Pancreas (tissue), 10 donors: Measurements from ENCODE around the gene SRP68. TPM values are rescaled to one million over a fixed set of nuclear protein-coding genes. Genes with fewer than 3 reads are reported as not detected.
"Not testable (repeated sequence)": the region's sequence is repeated elsewhere in the genome, so short reads cannot be mapped to it uniquely, and the experiment has no call there.

Experiments used
- ATAC-seq, 4 donors: fragments of 200-7000 bp; cut with Tn5 transposase; one replicate each; pipeline versions ENCODE4 v1.8.0 to v1.9.1; 2020; ENCODE audit warnings: mild to moderate bottlenecking in 4 of 4, moderate library complexity in 4 of 4
- DNase-seq, 6 donors: peaks; one replicate each; pipeline ENCODE4 v3.0.0-alpha.2; 2020
- FAIRE-seq: peaks from 2 replicates; lab custom pipeline; 2012; peaks lifted over from hg19 to GRCh38; lab: Jason Lieb, UNC
- H3K27ac ChIP-seq, 4 donors: fragments of 200-600 bp; sonication (generic); 1 replicate in 3 of 4; 2 replicates in 1 of 4; pipeline versions ENCODE4 v1.5.0 to v1.8.0; 2020
- H3K27me3 ChIP-seq, 4 donors: fragments of 200-600 bp; one replicate each; pipeline ENCODE4 v1.8.0; 2021
- H3K36me3 ChIP-seq, 3 donors: fragments of 200-600 bp; sonication (generic) in 1 of 3; one replicate each; pipeline versions ENCODE4 v1.5.0 to v1.8.0; 2020 to 2021
- H3K4me1 ChIP-seq, 3 donors: fragments of 200-600 bp; one replicate each; pipeline ENCODE4 v1.8.0; 2021
- H3K4me3 ChIP-seq, 4 donors: fragments of 200-600 bp; sonication (generic) in 2 of 4; one replicate each; pipeline versions ENCODE4 v1.5.0 to v1.8.0; 2020 to 2021
- H3K9me3 ChIP-seq, 4 donors: fragments of 200-600 bp; one replicate each; pipeline ENCODE4 v1.8.0; 2021
- WGBS, 2 donors: extraction: QIAGEN DNeasy Blood & Tissue Kit; methylation state at CpG; one replicate each; pipeline ENCODE4 v1.1.7; 2013; 5-methylcytosine and 5-hydroxymethylcytosine counted together
- intact Hi-C, 3 donors: fragments of 100-400 bp; cut with DNase I; formaldehyde crosslinking; loops; one replicate each; pipeline versions ENCODE4 v1.11.1 to v1.14.2; 2022
- polyA plus RNA-seq, 2 donors: library from polyadenylated mRNA; stranded (reverse); fragments of 200-250 nt; gene quantifications; one replicate each; pipeline ENCODE4 v1.2.3, GENCODE V29; 2013
- total RNA-seq, 6 donors: library from RNA; stranded (reverse); fragmentation: NEBNext Ultra II Directional in 4 of 6; extraction: Animal tissue kit (Norgen Biotek cat#: 25700) in 4 of 6; gene quantifications; one replicate each; pipeline versions ENCODE4 v1.2.1 to v1.2.4, GENCODE V29; 2021 to 2023
- TF ChIP-seq, protein P1 (sequence below), 4 donors: fragments of 200-600 bp; sonication (generic) in 3 of 4; IDR thresholded peaks; one replicate each; pipeline versions ENCODE4 v1.5.0 to v1.8.0; 2021; ENCODE audit warnings: antibody characterized with exemption in 4 of 4
- donor health status: healthy with polysubstance abuse.
- donor health status: DM: no; HTN: no; CAD: no; lungs with moderate emphysema.
- donor health status: DM: no; HTN: no; CAD: no.
- donor health status: control.
- donor health status: control.
- donor health status: Bipolar disorder and iron deficiency.
- donor health status: DM: yes; HTN: yes; CAD: no.
- donor health status: DM: no; HTN: no; CAD: no.
- donor health status: DM: no; HTN: no; CAD: no.
- donor health status: DM: yes; HTN: yes; CAD: no.

Gene SRP68
- total and polyA plus RNA-seq, 8 donors = 32.2 to 74.6 (median 48.0) TPM

DNA sequence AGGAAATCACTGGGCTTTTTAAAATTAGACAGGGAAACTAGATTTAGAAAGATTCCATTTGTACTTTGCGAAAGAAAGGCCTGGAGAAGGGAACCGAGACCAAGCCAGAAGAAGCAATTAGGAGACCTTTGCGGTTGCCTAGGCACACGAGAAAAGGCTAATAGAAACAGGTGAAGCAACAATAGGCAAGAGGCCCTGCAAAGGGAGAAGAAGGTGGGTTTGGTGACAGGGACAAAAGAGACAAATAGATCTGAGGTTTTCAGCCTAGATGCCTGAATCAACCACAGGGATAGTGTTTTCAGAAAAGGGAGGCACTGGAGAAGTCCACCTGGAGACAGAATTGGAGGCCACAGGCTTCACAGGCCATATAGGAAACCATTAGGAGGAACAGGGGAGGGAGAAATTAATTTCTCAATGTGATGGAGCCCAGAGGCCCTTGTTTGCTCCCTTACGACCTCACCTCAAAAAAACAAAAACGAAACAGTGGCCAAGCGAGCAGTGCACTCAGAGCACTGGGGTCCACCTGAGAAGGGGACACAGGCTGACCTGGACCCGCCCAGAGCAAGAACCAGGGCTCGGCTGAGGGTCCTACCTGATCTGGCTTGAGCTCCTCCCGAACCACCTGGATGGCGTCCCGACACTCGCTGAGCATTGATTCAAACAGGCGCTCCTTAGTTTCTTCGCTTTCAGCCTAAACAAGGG lies 22.3 kb downstream of the SRP68 start:
- H3K36me3 ChIP-seq = peaks cover 4 to 68% (median 31%) of the 10 kb centered on the region in 3 donors
- TF ChIP-seq, protein P1, sequence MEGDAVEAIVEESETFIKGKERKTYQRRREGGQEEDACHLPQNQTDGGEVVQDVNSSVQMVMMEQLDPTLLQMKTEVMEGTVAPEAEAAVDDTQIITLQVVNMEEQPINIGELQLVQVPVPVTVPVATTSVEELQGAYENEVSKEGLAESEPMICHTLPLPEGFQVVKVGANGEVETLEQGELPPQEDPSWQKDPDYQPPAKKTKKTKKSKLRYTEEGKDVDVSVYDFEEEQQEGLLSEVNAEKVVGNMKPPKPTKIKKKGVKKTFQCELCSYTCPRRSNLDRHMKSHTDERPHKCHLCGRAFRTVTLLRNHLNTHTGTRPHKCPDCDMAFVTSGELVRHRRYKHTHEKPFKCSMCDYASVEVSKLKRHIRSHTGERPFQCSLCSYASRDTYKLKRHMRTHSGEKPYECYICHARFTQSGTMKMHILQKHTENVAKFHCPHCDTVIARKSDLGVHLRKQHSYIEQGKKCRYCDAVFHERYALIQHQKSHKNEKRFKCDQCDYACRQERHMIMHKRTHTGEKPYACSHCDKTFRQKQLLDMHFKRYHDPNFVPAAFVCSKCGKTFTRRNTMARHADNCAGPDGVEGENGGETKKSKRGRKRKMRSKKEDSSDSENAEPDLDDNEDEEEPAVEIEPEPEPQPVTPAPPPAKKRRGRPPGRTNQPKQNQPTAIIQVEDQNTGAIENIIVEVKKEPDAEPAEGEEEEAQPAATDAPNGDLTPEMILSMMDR (IDR thresholded peaks at IDR 0.05) = no peak
- no peaks in the 10 kb centered on the region for H3K27me3 ChIP-seq
- H3K4me1 ChIP-seq = peaks cover 0 to 7% (median 0%) of the 10 kb centered on the region in 3 donors
- peak overlapping the region in 1 of 4 donors; percentile 18 for H3K27ac ChIP-seq
- H3K4me3 ChIP-seq = no peak overlapping the region
- WGBS, 2 donors = 90 to 95% methylated on average over 15 of the region's 15 CpGs
- DNase-seq = no peak
- no peaks in the 10 kb centered on the region for H3K9me3 ChIP-seq
- intact Hi-C loops = no loop called here
- no peak for ATAC-seq
- no peak for FAIRE-seq

GRCh38 chr17:76049239-76049638 lies 23.1 kb downstream of the SRP68 start:
- ATAC-seq (no peak), DNase-seq (no peak), FAIRE-seq (no peak)
- TF ChIP-seq, protein P1 (IDR thresholded peaks at IDR 0.05) = no peak
- no peak overlapping the region for H3K4me3 ChIP-seq
- intact Hi-C loops = no loop called here
- peaks cover 4 to 70% (median 38%) of the 10 kb centered on the region in 3 donors for H3K36me3 ChIP-seq
- H3K9me3 ChIP-seq = no peaks in the 10 kb centered on the region
- no peak overlapping the region for H3K27ac ChIP-seq
- 92% methylated on average over 3 of the region's 3 CpGs for WGBS, 2 donors
- H3K27me3 ChIP-seq = no peaks in the 10 kb centered on the region
- peaks cover 0 to 7% (median 0%) of the 10 kb centered on the region in 3 donors for H3K4me1 ChIP-seq

DNA sequence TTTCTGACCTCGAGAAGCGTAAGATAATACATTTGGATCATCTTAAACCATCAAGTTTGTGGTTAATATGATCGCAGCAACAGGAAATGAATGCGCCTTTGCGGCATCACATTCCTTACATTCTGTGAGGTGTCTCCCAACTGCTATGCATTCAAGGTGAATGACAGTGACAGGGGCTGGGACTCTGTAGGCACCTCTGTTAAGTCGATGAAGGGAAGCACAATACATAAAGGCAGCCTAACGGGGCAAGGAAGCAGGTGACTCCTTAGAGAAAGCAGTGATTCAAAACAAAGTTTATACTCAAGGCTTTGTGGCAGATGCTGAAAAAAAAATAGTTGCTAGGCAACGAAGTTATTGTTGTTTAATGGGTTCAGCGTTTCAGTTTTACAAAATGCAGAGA lies 23.6 kb downstream of the SRP68 start:
- DNase-seq = no peak
- WGBS, 2 donors = 82 to 85% methylated on average over 9 of the region's 9 CpGs
- TF ChIP-seq, protein P1 (IDR thresholded peaks at IDR 0.05) = no peak

GRCh38 chr17:76048025-76048605 lies 24.2 kb downstream of the SRP68 start:
- DNase-seq = no peak
- Histone ChIP-seq H3K9me3 (no peaks in the 10 kb centered on the region), H3K27me3 (no peaks in the 10 kb centered on the region), H3K27ac (no peak overlapping the region), H3K36me3 (peaks cover 4 to 74% (median 50%) of the 10 kb centered on the region in 3 donors), H3K4me3 (no peak overlapping the region), H3K4me1 (peaks cover 0 to 7% (median 0%) of the 10 kb centered on the region in 3 donors)
- WGBS, 2 donors = 82 to 88% methylated on average over 9 of the region's 9 CpGs
- no peak for ATAC-seq
- TF ChIP-seq, protein P1 (IDR thresholded peaks at IDR 0.05) = no peak
- intact Hi-C loops = no loop called here
- no peak for FAIRE-seq

More for the DNA sequence above, 23.6 kb downstream of the SRP68 start:
- H3K27ac ChIP-seq = no peak overlapping the region
- FAIRE-seq (no peak), ATAC-seq (no peak)
- peaks cover 4 to 70% (median 44%) of the 10 kb centered on the region in 3 donors for H3K36me3 ChIP-seq
- H3K27me3 ChIP-seq = no peaks in the 10 kb centered on the region
- no peak overlapping the region for H3K4me3 ChIP-seq
- no peaks in the 10 kb centered on the region for H3K9me3 ChIP-seq
- intact Hi-C loops = no loop called here
- peaks cover 0 to 7% (median 0%) of the 10 kb centered on the region in 3 donors for H3K4me1 ChIP-seq

DNA sequence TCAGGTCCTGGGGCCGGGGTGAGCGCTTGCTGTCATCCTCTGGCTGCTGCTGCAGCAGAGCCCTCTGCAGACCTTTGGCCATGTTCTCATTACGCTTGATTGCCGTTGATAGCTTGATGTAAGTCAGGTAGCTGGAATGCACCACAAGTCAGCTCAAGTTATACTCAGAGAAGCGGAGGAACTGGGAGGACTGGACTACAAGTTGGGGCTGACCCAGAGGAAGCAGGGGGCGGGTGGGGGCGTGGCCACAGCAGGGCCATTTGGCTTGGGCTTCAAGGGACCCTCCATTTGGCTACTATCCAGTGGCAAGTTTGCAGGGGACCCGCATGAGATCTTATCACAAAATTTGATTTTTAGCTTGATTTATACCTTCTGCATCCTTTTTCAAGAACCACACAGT lies 26.3 kb downstream of the SRP68 start:
- FAIRE-seq (no peak), DNase-seq (no peak)
- intact Hi-C loops = no loop called here

DNA sequence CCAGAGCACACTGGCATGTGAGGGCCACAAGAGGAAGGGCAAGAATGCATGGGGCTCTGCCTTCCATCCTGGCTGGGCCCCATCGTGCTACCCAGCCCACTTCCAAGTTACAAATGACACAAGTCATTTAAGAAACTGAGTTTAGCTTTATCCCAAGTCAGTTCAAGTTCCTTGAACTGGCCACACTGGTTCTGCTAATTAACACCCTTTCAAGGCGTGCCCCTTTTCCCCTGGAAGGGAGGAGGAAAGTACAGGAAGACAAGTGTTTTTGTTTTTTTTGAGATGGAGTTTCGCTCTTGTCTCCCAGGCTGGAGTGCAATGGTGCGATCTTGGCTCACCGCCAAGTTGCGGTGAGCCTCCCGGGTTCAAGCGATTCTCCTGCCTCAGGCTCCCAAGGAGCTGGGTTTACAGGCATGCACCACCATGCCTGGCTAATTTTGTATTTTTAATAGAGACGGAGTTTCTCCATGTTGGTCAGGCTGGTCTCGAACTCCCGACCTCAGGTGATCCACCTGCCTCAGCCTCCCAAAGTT lies 27.8 kb downstream of the SRP68 start:
- ATAC-seq, H3K27ac ChIP-seq, H3K4me1 ChIP-seq, H3K9me3 ChIP-seq, H3K4me3 ChIP-seq, FAIRE-seq, intact Hi-C loops, H3K27me3 ChIP-seq, DNase-seq: not testable (repeated sequence)
- WGBS, 2 donors = 70 to 78% methylated on average over 11 of the region's 11 CpGs
- peaks cover 4 to 100% (median 65%) of the 10 kb centered on the region in 3 donors for H3K36me3 ChIP-seq

More for the DNA sequence above, 26.3 kb downstream of the SRP68 start:
- ATAC-seq = no peak
- Histone ChIP-seq H3K4me3 (no peak overlapping the region), H3K4me1 (no peaks in the 10 kb centered on the region), H3K27ac (no peak overlapping the region), H3K27me3 (no peaks in the 10 kb centered on the region), H3K9me3 (no peaks in the 10 kb centered on the region), H3K36me3 (peaks cover 4 to 95% (median 56%) of the 10 kb centered on the region in 3 donors)
- WGBS, 2 donors = 86 to 91% methylated on average over 8 of the region's 8 CpGs
- TF ChIP-seq, protein P1 (IDR thresholded peaks at IDR 0.05) = no peak

- DNase-seq, intact Hi-C loops, H3K27ac ChIP-seq, FAIRE-seq, ATAC-seq, H3K4me3 ChIP-seq, H3K9me3 ChIP-seq, H3K4me1 ChIP-seq, H3K27me3 ChIP-seq: not testable (repeated sequence)
- 96 to 98% methylated on average over 3 of the region's 3 CpGs for WGBS, 2 donors
- H3K36me3 ChIP-seq = peaks cover 4 to 100% (median 59%) of the 10 kb centered on the region in 3 donors
These were observed 29.4 kb downstream of the SRP68 start for GRCh38 chr17:76042868-76043267.
